Activated CD8-positive, alpha-beta T cell treated with anti-CD3 and anti-CD28 coated beads, Interleukin-2, amount 10 ng/mL, durations not matched to agents 7 days and 5 days (primary cell): Measurements from ENCODE around the gene CELSR3. TPM values are rescaled to one million over a fixed set of nuclear protein-coding genes. Genes with fewer than 3 reads are reported as not detected.

ENCODE experiments used
- ATAC-seq: fragments of 150-1000 bp; cut with Tn5 transposase; one replicate; pipeline ENCODE4 v1.10.0; 2021; ENCODE audit warnings: moderate library complexity
- CTCF ChIA-PET: fragments of 350-600 bp; sonication (Branson Sonifier 250); formaldehyde crosslinking; loops from one replicate; lab custom pipeline; 2021; ENCODE audit warnings: antibody characterized with exemption; lab: Charles Lee
- POLR2A ChIA-PET: fragments of 350-600 bp; sonication (Branson Sonifier 250); formaldehyde crosslinking; loops from one replicate; lab custom pipeline; 2021; ENCODE audit warnings: antibody characterized with exemption; lab: Charles Lee
- DNase-seq: peaks from one replicate; pipeline ENCODE4 v3.0.0-alpha.2; 2020
- H3K27ac Mint-ChIP-seq: one replicate; pipeline ENCODE4 v1.8.0; 2021; ENCODE audit warnings: mild to moderate bottlenecking, mixed read lengths
- H3K27me3 Mint-ChIP-seq: one replicate; pipeline ENCODE4 v1.8.0; 2021; ENCODE audit warnings: low read depth, mixed read lengths
- H3K36me3 Mint-ChIP-seq: one replicate; pipeline ENCODE4 v1.8.0; 2021; ENCODE audit warnings: low read depth, mixed read lengths
- H3K4me1 Mint-ChIP-seq: one replicate; pipeline ENCODE4 v1.8.0; 2021; ENCODE audit warnings: low read depth, mixed read lengths
- H3K4me3 Mint-ChIP-seq: one replicate; pipeline ENCODE4 v1.8.0; 2021; ENCODE audit warnings: mild to moderate bottlenecking, mixed read lengths
- H3K9me3 Mint-ChIP-seq: one replicate; pipeline ENCODE4 v1.8.0; 2022; ENCODE audit warnings: mixed read lengths; ENCODE audit not compliant: insufficient read depth
- total RNA-seq, 2 experiments: library from RNA; stranded (reverse); gene quantifications; one replicate each; pipeline ENCODE4 v1.2.3, GENCODE V29; 2021

The CELSR3 gene
- 10 to 100 TPM; 19.5 to 20.2 TPM for total RNA-seq

GRCh38 chr3:48662753-48663488 lies at the start of gene CELSR3:
Gene CELSR3 (minus strand): TSS chr3:48662886. CDS start chr3:48662634, 252 bp downstream.
- ChIA-PET POLR2A (interaction anchor here (0.9 to 2.1 kb wide), 5 partner anchors 21 to 748 kb away, joined by 3 to 8 read pairs (median 3); partner anchors contain the start of genes CCDC51, IP6K2, SLC26A6 and TMA7), CTCF (interaction anchor here (1.1 to 2.0 kb wide), 9 partner anchors 13 to 227 kb away, joined by 3 to 7 read pairs (median 5); partner anchors contain the start of genes NCKIPSD, PFKFB4 and SLC26A6)
- ATAC-seq: peak; percentile 37
- H3K27me3 Mint-ChIP-seq: peaks cover 9% of the 10 kb centered on the region
- peak within 1 kb of the TSS; percentile 84 for H3K4me3 Mint-ChIP-seq
- H3K9me3 Mint-ChIP-seq: no peaks in the 10 kb centered on the region
- H3K4me1 Mint-ChIP-seq: peaks cover 30% of the 10 kb centered on the region
- peaks cover 10% of the 10 kb centered on the region for H3K36me3 Mint-ChIP-seq
- peak; percentile 76 for DNase-seq
- peak within 1 kb of the TSS; percentile 86 for H3K27ac Mint-ChIP-seq

GRCh38 chr3:48711727-48712126 lies 49.0 kb upstream of the CELSR3 start:
- no peak overlapping the region for H3K4me3 Mint-ChIP-seq
- H3K9me3 Mint-ChIP-seq: no peaks in the 10 kb centered on the region
- H3K27me3 Mint-ChIP-seq: no peaks in the 10 kb centered on the region
- ChIA-PET POLR2A (no interaction called here), CTCF (no interaction called here)
- H3K36me3 Mint-ChIP-seq: peaks cover 61% of the 10 kb centered on the region
- ATAC-seq: no peak
- no peak for DNase-seq
- H3K27ac Mint-ChIP-seq: peak overlapping the region; percentile 12
- H3K4me1 Mint-ChIP-seq: peaks cover 59% of the 10 kb centered on the region

- no peak for ATAC-seq
- CTCF ChIA-PET: interaction anchor here (1.4 kb wide), 1 partner anchor 31 kb away, joined by 5 read pairs; no protein-coding TSS in a partner anchor
- no peaks in the 10 kb centered on the region for H3K27me3 Mint-ChIP-seq
These were observed 46.4 kb upstream of the CELSR3 start for GRCh38 chr3:48709051-48709461.

GRCh38 chr3:48708481-48708889 lies 45.8 kb upstream of the CELSR3 start:
- Mint-ChIP-seq H3K9me3 (no peaks in the 10 kb centered on the region), H3K4me1 (peaks cover 44% of the 10 kb centered on the region), H3K36me3 (peaks cover 47% of the 10 kb centered on the region), H3K27ac (peak overlapping the region; percentile 72), H3K4me3 (no peak overlapping the region), H3K27me3 (no peaks in the 10 kb centered on the region)
- DNase-seq (no peak), ATAC-seq (no peak)
- POLR2A ChIA-PET: interaction anchor here (2.1 kb wide), 1 partner anchor 9 kb away, joined by 5 read pairs; the partner anchor contains the start of gene IP6K2
- CTCF ChIA-PET: no interaction called here

More at GRCh38 chr3:48709051-48709461, 46.4 kb upstream of the CELSR3 start:
- H3K4me1 Mint-ChIP-seq: peaks cover 42% of the 10 kb centered on the region
- POLR2A ChIA-PET: interaction anchor here (2.1 kb wide), 1 partner anchor 8 kb away, joined by 5 read pairs; the partner anchor contains the start of gene IP6K2
- peak overlapping the region; percentile 72 for H3K27ac Mint-ChIP-seq
- no peaks in the 10 kb centered on the region for H3K9me3 Mint-ChIP-seq
- DNase-seq: no peak
- no peak overlapping the region for H3K4me3 Mint-ChIP-seq
- peaks cover 47% of the 10 kb centered on the region for H3K36me3 Mint-ChIP-seq

- ChIA-PET CTCF (interaction anchor here (1.5 to 1.8 kb wide), 2 partner anchors 9 to 21 kb away, joined by 3 to 4 read pairs; partner anchors contain the start of gene NCKIPSD), POLR2A (interaction anchor here (2.1 kb wide), 1 partner anchor 10 kb away, joined by 5 read pairs; the partner anchor contains the start of gene IP6K2)
- H3K9me3 Mint-ChIP-seq: no peaks in the 10 kb centered on the region
- no peaks in the 10 kb centered on the region for H3K27me3 Mint-ChIP-seq
- H3K4me3 Mint-ChIP-seq: no peak overlapping the region
- H3K4me1 Mint-ChIP-seq: peaks cover 41% of the 10 kb centered on the region
- H3K36me3 Mint-ChIP-seq: peaks cover 53% of the 10 kb centered on the region
- no peak overlapping the region for H3K27ac Mint-ChIP-seq
- ATAC-seq (no peak), DNase-seq (no peak)
These were observed 44.5 kb upstream of the CELSR3 start for GRCh38 chr3:48707157-48707556.

- ChIA-PET CTCF (no interaction called here), POLR2A (interaction anchor here (1.0 kb wide), 1 partner anchor 15 kb away, joined by 3 read pairs; the partner anchor contains the start of gene IP6K2)
- Mint-ChIP-seq H3K4me3 (no peak overlapping the region), H3K36me3 (peaks cover 36% of the 10 kb centered on the region), H3K4me1 (peaks cover 15% of the 10 kb centered on the region), H3K27me3 (no peaks in the 10 kb centered on the region), H3K9me3 (no peaks in the 10 kb centered on the region), H3K27ac (no peak overlapping the region)
- ATAC-seq (no peak), DNase-seq (no peak)
These were observed 39.7 kb upstream of the CELSR3 start for GRCh38 chr3:48702320-48702920.

GRCh38 chr3:48700731-48701405 lies 38.2 kb upstream of the CELSR3 start:
- peaks cover 8% of the 10 kb centered on the region for H3K4me1 Mint-ChIP-seq
- ChIA-PET CTCF (interaction anchor here (1.0 kb wide), 1 partner anchor 39 kb away, joined by 3 read pairs; no protein-coding TSS in a partner anchor), POLR2A (no interaction called here)
- ATAC-seq (no peak), DNase-seq (no peak)
- H3K4me3 Mint-ChIP-seq: no peak overlapping the region
- no peak overlapping the region for H3K27ac Mint-ChIP-seq
- H3K27me3 Mint-ChIP-seq: no peaks in the 10 kb centered on the region
- H3K36me3 Mint-ChIP-seq: peaks cover 32% of the 10 kb centered on the region
- no peaks in the 10 kb centered on the region for H3K9me3 Mint-ChIP-seq

- H3K9me3 Mint-ChIP-seq: no peaks in the 10 kb centered on the region
- POLR2A ChIA-PET: interaction anchor here (0.7 kb wide), 1 partner anchor 18 kb away, joined by 3 read pairs; the partner anchor contains the start of gene IP6K2
These were observed 36.2 kb upstream of the CELSR3 start for GRCh38 chr3:48698891-48699290.

GRCh38 chr3:48697952-48698351 lies 35.3 kb upstream of the CELSR3 start:
- Mint-ChIP-seq H3K27ac (no peak overlapping the region), H3K36me3 (peaks cover 38% of the 10 kb centered on the region), H3K27me3 (no peaks in the 10 kb centered on the region), H3K4me1 (peaks cover 4% of the 10 kb centered on the region), H3K4me3 (no peak overlapping the region), H3K9me3 (no peaks in the 10 kb centered on the region)
- CTCF ChIA-PET: interaction anchor here (0.6 to 2.4 kb wide), 4 partner anchors 9 to 42 kb away, joined by 3 to 11 read pairs (median 5); partner anchors contain the start of gene NCKIPSD
- no peak for ATAC-seq
- POLR2A ChIA-PET: no interaction called here
- DNase-seq: no peak

More at GRCh38 chr3:48698891-48699290, 36.2 kb upstream of the CELSR3 start:
- Mint-ChIP-seq H3K27me3 (no peaks in the 10 kb centered on the region), H3K36me3 (peaks cover 35% of the 10 kb centered on the region), H3K4me3 (no peak overlapping the region), H3K4me1 (peaks cover 4% of the 10 kb centered on the region), H3K27ac (no peak overlapping the region)
- DNase-seq: no peak
- CTCF ChIA-PET: interaction anchor here (1.9 to 2.4 kb wide), 2 partner anchors 13 to 14 kb away, joined by 6 to 11 read pairs; partner anchors contain the start of gene NCKIPSD
- no peak for ATAC-seq

- CTCF ChIA-PET: interaction anchor here (1.7 to 2.4 kb wide), 2 partner anchors 10 to 11 kb away, joined by 7 to 11 read pairs; partner anchors contain the start of gene NCKIPSD
- Mint-ChIP-seq H3K27me3 (no peaks in the 10 kb centered on the region), H3K4me1 (peaks cover 2% of the 10 kb centered on the region), H3K27ac (no peak overlapping the region), H3K36me3 (peaks cover 40% of the 10 kb centered on the region), H3K9me3 (no peaks in the 10 kb centered on the region), H3K4me3 (no peak overlapping the region)
- ATAC-seq (no peak), DNase-seq (no peak)
- POLR2A ChIA-PET: no interaction called here
These were observed 33.9 kb upstream of the CELSR3 start for GRCh38 chr3:48696601-48697000.

GRCh38 chr3:48696156-48696555 lies 33.5 kb upstream of the CELSR3 start:
- Mint-ChIP-seq H3K36me3 (peaks cover 43% of the 10 kb centered on the region), H3K27me3 (no peaks in the 10 kb centered on the region), H3K4me1 (peaks cover 2% of the 10 kb centered on the region), H3K27ac (no peak overlapping the region), H3K9me3 (no peaks in the 10 kb centered on the region), H3K4me3 (no peak overlapping the region)
- ATAC-seq (no peak), DNase-seq (no peak)
- ChIA-PET POLR2A (no interaction called here), CTCF (interaction anchor here (1.7 kb wide), 1 partner anchor 10 kb away, joined by 7 read pairs; the partner anchor contains the start of gene NCKIPSD)
